MM.1S (cell line): ENCODE measurements around the gene PNMA1.

Source experiments
- CTCF ChIP-seq: fragments of 300-600 bp; sonication (generic); IDR thresholded peaks from 2 replicates; pipeline ENCODE4 v1.5.1; 2016; ENCODE audit warnings: antibody characterized with exemption, low read length, mixed read lengths
- EZH2 ChIP-seq: fragments of 300-600 bp; sonication (generic); optimal IDR thresholded peaks from 2 replicates; pipeline ENCODE3; 2017; ENCODE audit warnings: low read depth, mild to moderate bottlenecking, antibody characterized with exemption, low read length, mixed read lengths
- EZH2phosphoT487 ChIP-seq: fragments of 300-600 bp; sonication (generic); IDR thresholded peaks from 2 replicates; pipeline ENCODE4 v1.6.1; 2018; ENCODE audit warnings: antibody characterized with exemption, low read length

- no peak for TF ChIP-seq CTCF
- TF ChIP-seq EZH2: no peak
- TF ChIP-seq EZH2phosphoT487: no peak
Observed at GRCh38 chr14:73740618-73741326, 26.6 kb upstream of the PNMA1 start.
